ENCODE results near the gene BACH2. TPM values are rescaled to one million over a fixed set of nuclear protein-coding genes. Genes with fewer than 3 reads are reported as not detected.

Gene BACH2
- total and polyA plus RNA-seq, 7 experiments from 2014 or later: 24.8 to 193 (median 117) TPM

DNA sequence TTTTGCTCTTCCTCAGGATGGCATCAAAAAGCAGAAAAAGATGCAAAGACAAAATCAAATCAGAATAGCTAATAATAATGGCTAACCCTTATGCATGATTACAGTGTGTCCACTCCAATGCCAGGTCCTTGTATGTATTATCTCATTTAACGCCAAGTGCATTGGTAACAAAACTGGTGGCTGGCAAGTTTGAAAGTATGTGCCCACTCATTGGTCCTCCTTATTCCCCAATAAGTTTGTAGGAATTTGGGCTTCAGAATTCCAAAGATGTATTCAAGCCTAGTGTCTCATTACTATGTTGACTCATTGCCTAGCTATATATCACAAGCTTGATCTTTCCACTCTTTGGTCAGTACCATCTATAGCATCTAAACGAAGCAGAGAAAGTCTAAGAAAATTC lies 205.8 kb downstream of the BACH2 start:
- no peak for ATAC-seq
- ChIA-PET POLR2A (no interaction called here), CTCF (interaction anchor here (0.8 kb wide), 1 partner anchor 8 kb away, joined by 3 read pairs; no protein-coding TSS in a partner anchor)
- no peak for DNase-seq
- Histone ChIP-seq H3K4me3 (ENCODE audit: low read length) (no peak overlapping the region), H3K27me3 (ENCODE audit: control insufficient read depth in 2 of 2, insufficient read depth in 2 of 2, low read length in 2 of 2) (no peaks in the 10 kb centered on the region), H3K9me3 (ENCODE audit: control insufficient read depth in 2 of 3, low read length in 3 of 3) (no peaks in the 10 kb centered on the region), H3K4me1 (ENCODE audit: control insufficient read depth in 2 of 2, insufficient read depth in 2 of 2, low read length in 2 of 2) (peaks cover 0 to 33% of the 10 kb centered on the region in 2 donors), H3K36me3 (ENCODE audit: control insufficient read depth in 2 of 3, insufficient read depth in 3 of 3, low read length in 3 of 3) (peaks cover 0 to 24% (median 11%) of the 10 kb centered on the region in 3 experiments), H3K27ac (ENCODE audit: low read depth, low read length) (no peak overlapping the region)
- H3K36me3 Mint-ChIP-seq: peaks cover 0 to 43% (median 19%) of the 10 kb centered on the region in 5 donors
- intact Hi-C loops (cut with micrococcal nuclease): no loop called here
- H3K4me1 Mint-ChIP-seq: peaks cover 37 to 98% (median 92%) of the 10 kb centered on the region in 7 donors
- peak overlapping the region in 8 of 9 donors; percentile 20 to 68 (median 56) for H3K27ac Mint-ChIP-seq
- no peaks in the 10 kb centered on the region for H3K9me3 Mint-ChIP-seq
- H3K27me3 Mint-ChIP-seq: no peaks in the 10 kb centered on the region
- peak overlapping the region in 1 of 10 donors; percentile 22 for H3K4me3 Mint-ChIP-seq

DNA sequence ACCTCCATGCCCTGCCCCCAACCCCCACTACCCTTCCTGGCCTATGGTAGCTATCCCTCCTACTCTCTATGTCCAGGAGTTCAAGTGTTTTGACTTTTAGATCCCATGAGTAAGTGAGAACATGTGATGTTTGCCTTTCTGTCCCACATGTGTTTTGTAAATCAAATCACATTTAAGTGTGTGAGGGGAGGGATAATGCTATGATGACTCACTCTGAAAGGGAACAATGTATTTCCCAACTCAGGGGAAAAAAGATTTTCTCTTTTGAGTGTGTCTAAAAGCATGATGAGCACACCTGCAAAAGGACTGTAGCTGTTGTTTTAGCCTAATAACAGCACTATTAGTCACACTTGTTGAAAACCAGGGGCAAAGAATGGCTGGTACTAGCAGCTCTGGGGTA lies 208.6 kb downstream of the BACH2 start:
- Histone ChIP-seq H3K9me3 (ENCODE audit: control insufficient read depth in 2 of 3, low read length in 3 of 3) (no peaks in the 10 kb centered on the region), H3K36me3 (ENCODE audit: control insufficient read depth in 2 of 3, insufficient read depth in 3 of 3, low read length in 3 of 3) (peaks cover 0 to 24% (median 11%) of the 10 kb centered on the region in 3 experiments), H3K27ac (ENCODE audit: low read depth, low read length) (no peak overlapping the region), H3K4me1 (ENCODE audit: control insufficient read depth in 2 of 2, insufficient read depth in 2 of 2, low read length in 2 of 2) (peaks cover 22 to 38% of the 10 kb centered on the region in 2 donors), H3K4me3 (ENCODE audit: low read length) (no peak overlapping the region), H3K27me3 (ENCODE audit: control insufficient read depth in 2 of 2, insufficient read depth in 2 of 2, low read length in 2 of 2) (no peaks in the 10 kb centered on the region)
- Mint-ChIP-seq H3K27ac (peak overlapping the region in 7 of 9 donors; percentile 68 to 93 (median 80)), H3K9me3 (no peaks in the 10 kb centered on the region), H3K36me3 (peaks cover 0 to 44% (median 22%) of the 10 kb centered on the region in 5 donors), H3K27me3 (no peaks in the 10 kb centered on the region), H3K4me1 (peaks cover 36 to 98% (median 91%) of the 10 kb centered on the region in 7 donors), H3K4me3 (no peak overlapping the region)
- intact Hi-C loops (cut with micrococcal nuclease): loop anchor here (10.0 kb wide), 2 partner anchors 263 to 497 kb away; partner anchors contain the start of genes CASP8AP2 (in 1 of the 2) and MAP3K7 (in 1 of the 2)
- no peak for DNase-seq
- peak; percentile 50 for ATAC-seq
- CTCF ChIA-PET: no interaction called here
- POLR2A ChIA-PET: interaction anchor here (0.5 to 1.4 kb wide), 2 partner anchors 15 to 31 kb away, joined by 3 read pairs; no protein-coding TSS in a partner anchor

GRCh38 chr6:90087106-90087833 lies 209.4 kb downstream of the BACH2 start:
- H3K36me3 ChIP-seq (ENCODE audit: control insufficient read depth in 2 of 3, insufficient read depth in 3 of 3, low read length in 3 of 3): peaks cover 0 to 24% (median 11%) of the 10 kb centered on the region in 3 experiments
- Mint-ChIP-seq H3K36me3 (peaks cover 0 to 40% (median 22%) of the 10 kb centered on the region in 5 donors), H3K4me3 (peak overlapping the region in 1 of 10 donors; percentile 36), H3K9me3 (no peaks in the 10 kb centered on the region), H3K4me1 (peaks cover 34 to 98% (median 91%) of the 10 kb centered on the region in 7 donors), H3K27me3 (no peaks in the 10 kb centered on the region), H3K27ac (peak overlapping the region in 8 of 9 donors; percentile 55 to 93 (median 80))
- DNase-seq: no peak
- H3K4me3 ChIP-seq (ENCODE audit: low read length): no peak overlapping the region
- H3K27ac ChIP-seq (ENCODE audit: low read depth, low read length): peak overlapping the region; percentile 4
- ChIA-PET POLR2A (interaction anchor here (0.5 kb wide), 1 partner anchor 31 kb away, joined by 3 read pairs; no protein-coding TSS in a partner anchor), CTCF (no interaction called here)
- no peaks in the 10 kb centered on the region for H3K9me3 ChIP-seq (ENCODE audit: control insufficient read depth in 2 of 3, low read length in 3 of 3)
- no peak for ATAC-seq
- intact Hi-C loops (cut with micrococcal nuclease): loop anchor here (10.0 kb wide), 2 partner anchors 262 to 498 kb away; partner anchors contain the start of genes CASP8AP2 (in 1 of the 2) and MAP3K7 (in 1 of the 2)
- peaks cover 28 to 46% of the 10 kb centered on the region in 2 donors for H3K4me1 ChIP-seq (ENCODE audit: control insufficient read depth in 2 of 2, insufficient read depth in 2 of 2, low read length in 2 of 2)
- H3K27me3 ChIP-seq (ENCODE audit: control insufficient read depth in 2 of 2, insufficient read depth in 2 of 2, low read length in 2 of 2): no peaks in the 10 kb centered on the region

GRCh38 chr6:90086517-90086916 lies 210.1 kb downstream of the BACH2 start:
- Histone ChIP-seq H3K27ac (ENCODE audit: low read depth, low read length) (no peak overlapping the region), H3K4me1 (ENCODE audit: control insufficient read depth in 2 of 2, insufficient read depth in 2 of 2, low read length in 2 of 2) (peaks cover 35 to 53% of the 10 kb centered on the region in 2 donors), H3K36me3 (ENCODE audit: control insufficient read depth in 2 of 3, insufficient read depth in 3 of 3, low read length in 3 of 3) (peaks cover 0 to 24% (median 11%) of the 10 kb centered on the region in 3 experiments), H3K27me3 (ENCODE audit: control insufficient read depth in 2 of 2, insufficient read depth in 2 of 2, low read length in 2 of 2) (no peaks in the 10 kb centered on the region), H3K4me3 (ENCODE audit: low read length) (no peak overlapping the region), H3K9me3 (ENCODE audit: control insufficient read depth in 2 of 3, low read length in 3 of 3) (no peaks in the 10 kb centered on the region)
- H3K4me1 Mint-ChIP-seq: peaks cover 37 to 98% (median 91%) of the 10 kb centered on the region in 7 donors
- H3K4me3 Mint-ChIP-seq: peak overlapping the region in 2 of 10 donors; percentile 12 to 36
- POLR2A ChIA-PET: no interaction called here
- CTCF ChIA-PET: no interaction called here
- DNase-seq (no peak), ATAC-seq (no peak)
- H3K27ac Mint-ChIP-seq: peak overlapping the region in 8 of 9 donors; percentile 20 to 93 (median 72)
- intact Hi-C loops (cut with micrococcal nuclease): loop anchor here (10.0 kb wide), 2 partner anchors 262 to 498 kb away; partner anchors contain the start of genes CASP8AP2 (in 1 of the 2) and MAP3K7 (in 1 of the 2)
- peaks cover 0 to 2% (median 0%) of the 10 kb centered on the region in 5 donors for H3K27me3 Mint-ChIP-seq
- H3K36me3 Mint-ChIP-seq: peaks cover 0 to 42% (median 22%) of the 10 kb centered on the region in 5 donors
- no peaks in the 10 kb centered on the region for H3K9me3 Mint-ChIP-seq

- H3K9me3 Mint-ChIP-seq: no peaks in the 10 kb centered on the region
- peak; percentile 51 for ATAC-seq
- intact Hi-C loops (cut with micrococcal nuclease): loop anchor here (1.0 to 10.0 kb wide), 4 partner anchors 11 to 501 kb away; partner anchors contain the start of genes CASP8AP2 (in 1 of the 2) and MAP3K7 (in 1 of the 2)
- Histone ChIP-seq H3K27ac (ENCODE audit: low read depth, low read length) (peak overlapping the region; percentile 56), H3K27me3 (ENCODE audit: control insufficient read depth in 2 of 2, insufficient read depth in 2 of 2, low read length in 2 of 2) (no peaks in the 10 kb centered on the region), H3K4me1 (ENCODE audit: control insufficient read depth in 2 of 2, insufficient read depth in 2 of 2, low read length in 2 of 2) (peaks cover 54 to 61% of the 10 kb centered on the region in 2 donors), H3K9me3 (ENCODE audit: control insufficient read depth in 2 of 3, low read length in 3 of 3) (no peaks in the 10 kb centered on the region), H3K4me3 (ENCODE audit: low read length) (no peak overlapping the region), H3K36me3 (ENCODE audit: control insufficient read depth in 2 of 3, insufficient read depth in 3 of 3, low read length in 3 of 3) (peaks cover 0 to 20% (median 11%) of the 10 kb centered on the region in 3 experiments)
- peak overlapping the region; percentile 57 to 84 (median 74) for H3K4me3 Mint-ChIP-seq
- POLR2A ChIA-PET: interaction anchor here (0.7 to 2.9 kb wide), 13 partner anchors 11 to 201 kb away, joined by 3 to 18 read pairs (median 4); no protein-coding TSS in a partner anchor
- peak in 8 of 9 donors; percentile 40 to 60 (median 48) for DNase-seq
- peaks cover 31 to 98% (median 88%) of the 10 kb centered on the region in 7 donors for H3K4me1 Mint-ChIP-seq
- H3K27ac Mint-ChIP-seq: peak overlapping the region; percentile 78 to 97 (median 93)
- CTCF ChIA-PET: interaction anchor here (0.7 to 2.1 kb wide), 7 partner anchors 10 to 323 kb away, joined by 3 to 10 read pairs (median 3); no protein-coding TSS in a partner anchor
- H3K27me3 Mint-ChIP-seq: peaks cover 0 to 7% (median 0%) of the 10 kb centered on the region in 5 donors
- peaks cover 0 to 46% (median 22%) of the 10 kb centered on the region in 5 donors for H3K36me3 Mint-ChIP-seq
Observed at GRCh38 chr6:90083891-90084290, 212.8 kb downstream of the BACH2 start.

DNA sequence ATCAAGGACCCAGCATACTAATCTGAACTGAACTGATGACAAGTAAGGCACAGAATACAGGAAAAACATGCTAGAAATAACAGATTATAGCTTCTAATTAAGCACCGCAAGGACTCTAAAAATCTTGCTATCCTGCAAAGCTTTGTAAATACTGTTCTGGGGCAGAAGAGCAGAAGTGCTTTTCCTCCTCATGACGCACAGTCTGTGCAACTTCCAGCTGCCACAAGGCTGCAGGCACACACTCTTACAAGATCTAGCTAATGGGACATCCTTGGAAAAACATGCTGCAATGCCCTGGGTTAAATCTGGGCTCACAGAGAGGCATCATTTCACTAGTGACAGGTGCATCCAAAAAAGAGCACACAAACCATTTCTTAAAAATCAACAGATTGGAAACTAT lies 213.8 kb downstream of the BACH2 start:
- Histone ChIP-seq H3K4me1 (ENCODE audit: control insufficient read depth in 2 of 2, insufficient read depth in 2 of 2, low read length in 2 of 2) (peaks cover 54 to 69% of the 10 kb centered on the region in 2 donors), H3K27ac (ENCODE audit: low read depth, low read length) (peak overlapping the region; percentile 84), H3K9me3 (ENCODE audit: control insufficient read depth in 2 of 3, low read length in 3 of 3) (no peaks in the 10 kb centered on the region), H3K4me3 (ENCODE audit: low read length) (no peak overlapping the region), H3K36me3 (ENCODE audit: control insufficient read depth in 2 of 3, insufficient read depth in 3 of 3, low read length in 3 of 3) (peaks cover 0 to 11% (median 8%) of the 10 kb centered on the region in 3 experiments), H3K27me3 (ENCODE audit: control insufficient read depth in 2 of 2, insufficient read depth in 2 of 2, low read length in 2 of 2) (no peaks in the 10 kb centered on the region)
- POLR2A ChIA-PET: interaction anchor here (0.7 to 2.9 kb wide), 20 partner anchors 10 to 938 kb away, joined by 3 to 18 read pairs (median 4); partner anchors contain the start of genes LYRM2 and MDN1
- ATAC-seq: no peak
- intact Hi-C loops (cut with micrococcal nuclease): loop anchor here (10.0 kb wide), 2 partner anchors 258 to 502 kb away; partner anchors contain the start of genes CASP8AP2 (in 1 of the 2) and MAP3K7 (in 1 of the 2)
- Mint-ChIP-seq H3K4me3 (peak overlapping the region; percentile 59 to 99 (median 75)), H3K27ac (peak overlapping the region in 8 of 9 donors; percentile 90 to 99 (median 97)), H3K4me1 (peaks cover 35 to 100% (median 88%) of the 10 kb centered on the region in 7 donors), H3K27me3 (peaks cover 0 to 11% (median 0%) of the 10 kb centered on the region in 5 donors), H3K36me3 (peaks cover 0 to 50% (median 16%) of the 10 kb centered on the region in 5 donors), H3K9me3 (no peaks in the 10 kb centered on the region)
- DNase-seq: peak in 4 of 9 donors; percentile 32 to 55 (median 44)
- CTCF ChIA-PET: interaction anchor here (0.6 to 2.1 kb wide), 14 partner anchors 9 to 183 kb away, joined by 3 to 10 read pairs (median 4); no protein-coding TSS in a partner anchor

All from naive thymus-derived CD4-positive, alpha-beta T cell (primary cell).